ENCODE measurements around the gene EMP2. TPM values are rescaled to one million over a fixed set of nuclear protein-coding genes. Genes with fewer than 3 reads are reported as not detected.
"Not testable (repeated sequence)": the region's sequence is repeated elsewhere in the genome, so short reads cannot be mapped to it uniquely, and the experiment has no call there.

The EMP2 gene
- 33.8 TPM for polyA plus RNA-seq (2013, experiment 1 of 4)
- polyA plus RNA-seq (2013, experiment 2 of 4): 34.3 TPM
- polyA plus RNA-seq (2013, experiment 3 of 4): 19.5 TPM
- polyA plus RNA-seq (2013, experiment 4 of 4): 21.0 TPM

GRCh38 chr16:10579965-10580882, at the start of gene EMP2:
TSS of gene EMP2 (minus strand) at chr16:10580598. CDS start at chr16:10547617, 32,981 bp downstream.
- Histone ChIP-seq H3K27me3 (ENCODE audit: control insufficient read depth, insufficient read depth, low read length, poor library complexity, severe bottlenecking) (peaks cover 5% of the 10 kb centered on the region), H3K27ac (ENCODE audit: insufficient read depth, low read depth, low read length, poor library complexity, severe bottlenecking) (no peak within 1 kb of the TSS), H3K9me3 (ENCODE audit: control insufficient read depth, low read length) (no peaks in the 10 kb centered on the region), H3K4me3 (ENCODE audit: insufficient read depth, low read depth, low read length) (peak within 1 kb of the TSS; percentile 75), H3K4me1 (ENCODE audit: control insufficient read depth, insufficient read depth, low read length) (peaks cover 27% of the 10 kb centered on the region), H3K36me3 (ENCODE audit: control insufficient read depth, insufficient read depth, low read length) (no peaks in the 10 kb centered on the region)
- 0 to 1% methylated on average over 91 of the region's 91 CpGs for WGBS, 2 experiments

GRCh38 chr16:10629592-10629963, 49.2 kb upstream of the EMP2 start:
- H3K27me3 ChIP-seq (ENCODE audit: control insufficient read depth, insufficient read depth, low read length, poor library complexity, severe bottlenecking): no peaks in the 10 kb centered on the region
- H3K4me1 ChIP-seq (ENCODE audit: control insufficient read depth, insufficient read depth, low read length): no peaks in the 10 kb centered on the region
- H3K36me3 ChIP-seq (ENCODE audit: control insufficient read depth, insufficient read depth, low read length): no peaks in the 10 kb centered on the region
- 69 to 72% methylated on average over 6 of the region's 6 CpGs for WGBS, 2 experiments
- H3K4me3 ChIP-seq (ENCODE audit: insufficient read depth, low read depth, low read length): no peak overlapping the region
- no peaks in the 10 kb centered on the region for H3K9me3 ChIP-seq (ENCODE audit: control insufficient read depth, low read length)
- H3K27ac ChIP-seq (ENCODE audit: insufficient read depth, low read depth, low read length, poor library complexity, severe bottlenecking): no peak overlapping the region

- 93 to 94% methylated on average over 12 of the region's 12 CpGs for WGBS, 2 experiments
- H3K9me3 ChIP-seq (ENCODE audit: control insufficient read depth, low read length): no peaks in the 10 kb centered on the region
- no peak overlapping the region for H3K4me3 ChIP-seq (ENCODE audit: insufficient read depth, low read depth, low read length)
- H3K36me3 ChIP-seq (ENCODE audit: control insufficient read depth, insufficient read depth, low read length): no peaks in the 10 kb centered on the region
- H3K4me1 ChIP-seq (ENCODE audit: control insufficient read depth, insufficient read depth, low read length): peaks cover 5% of the 10 kb centered on the region
- no peak overlapping the region for H3K27ac ChIP-seq (ENCODE audit: insufficient read depth, low read depth, low read length, poor library complexity, severe bottlenecking)
- no peaks in the 10 kb centered on the region for H3K27me3 ChIP-seq (ENCODE audit: control insufficient read depth, insufficient read depth, low read length, poor library complexity, severe bottlenecking)
These were observed 45.4 kb upstream of the EMP2 start for GRCh38 chr16:10625595-10626357.

- Histone ChIP-seq H3K4me1 (ENCODE audit: control insufficient read depth, insufficient read depth, low read length) (peaks cover 5% of the 10 kb centered on the region), H3K27ac (ENCODE audit: insufficient read depth, low read depth, low read length, poor library complexity, severe bottlenecking) (no peak overlapping the region), H3K36me3 (ENCODE audit: control insufficient read depth, insufficient read depth, low read length) (no peaks in the 10 kb centered on the region), H3K27me3 (ENCODE audit: control insufficient read depth, insufficient read depth, low read length, poor library complexity, severe bottlenecking) (no peaks in the 10 kb centered on the region), H3K9me3 (ENCODE audit: control insufficient read depth, low read length) (no peaks in the 10 kb centered on the region), H3K4me3 (ENCODE audit: insufficient read depth, low read depth, low read length) (no peak overlapping the region)
- 88 to 92% methylated on average over 6 of the region's 6 CpGs for WGBS, 2 experiments
These were observed 44.1 kb upstream of the EMP2 start for GRCh38 chr16:10624527-10624926.

GRCh38 chr16:10623059-10623458, 42.7 kb upstream of the EMP2 start:
- H3K27ac ChIP-seq (ENCODE audit: insufficient read depth, low read depth, low read length, poor library complexity, severe bottlenecking): no peak overlapping the region
- H3K4me1 ChIP-seq (ENCODE audit: control insufficient read depth, insufficient read depth, low read length): peaks cover 16% of the 10 kb centered on the region
- H3K4me3 ChIP-seq (ENCODE audit: insufficient read depth, low read depth, low read length): no peak overlapping the region
- peaks cover 13% of the 10 kb centered on the region for H3K27me3 ChIP-seq (ENCODE audit: control insufficient read depth, insufficient read depth, low read length, poor library complexity, severe bottlenecking)
- 88 to 90% methylated on average over 3 of the region's 3 CpGs for WGBS, 2 experiments
- H3K9me3 ChIP-seq (ENCODE audit: control insufficient read depth, low read length): no peaks in the 10 kb centered on the region
- H3K36me3 ChIP-seq (ENCODE audit: control insufficient read depth, insufficient read depth, low read length): no peaks in the 10 kb centered on the region

- peaks cover 20% of the 10 kb centered on the region for H3K4me1 ChIP-seq (ENCODE audit: control insufficient read depth, insufficient read depth, low read length)
- no peaks in the 10 kb centered on the region for H3K36me3 ChIP-seq (ENCODE audit: control insufficient read depth, insufficient read depth, low read length)
- peaks cover 15% of the 10 kb centered on the region for H3K27me3 ChIP-seq (ENCODE audit: control insufficient read depth, insufficient read depth, low read length, poor library complexity, severe bottlenecking)
- H3K27ac ChIP-seq (ENCODE audit: insufficient read depth, low read depth, low read length, poor library complexity, severe bottlenecking): no peak overlapping the region
- no peak overlapping the region for H3K4me3 ChIP-seq (ENCODE audit: insufficient read depth, low read depth, low read length)
- H3K9me3 ChIP-seq (ENCODE audit: control insufficient read depth, low read length): no peaks in the 10 kb centered on the region
- WGBS, 2 experiments: 77 to 81% methylated on average over 19 of the region's 19 CpGs
These were observed 41.9 kb upstream of the EMP2 start for GRCh38 chr16:10622036-10622921.

- 93 to 95% methylated on average over 6 to 7 of the region's 7 CpGs for WGBS, 2 experiments
- H3K4me3 ChIP-seq (ENCODE audit: insufficient read depth, low read depth, low read length); H3K9me3 ChIP-seq (ENCODE audit: control insufficient read depth, low read length); H3K27ac ChIP-seq (ENCODE audit: insufficient read depth, low read depth, low read length, poor library complexity, severe bottlenecking); H3K36me3 ChIP-seq (ENCODE audit: control insufficient read depth, insufficient read depth, low read length): not testable (repeated sequence)
- Histone ChIP-seq H3K27me3 (ENCODE audit: control insufficient read depth, insufficient read depth, low read length, poor library complexity, severe bottlenecking) (peaks cover 15% of the 10 kb centered on the region), H3K4me1 (ENCODE audit: control insufficient read depth, insufficient read depth, low read length) (peaks cover 29% of the 10 kb centered on the region)
These were observed 41.0 kb upstream of the EMP2 start for GRCh38 chr16:10621216-10621949.

GRCh38 chr16:10620120-10620519, 39.7 kb upstream of the EMP2 start:
- H3K27me3 ChIP-seq (ENCODE audit: control insufficient read depth, insufficient read depth, low read length, poor library complexity, severe bottlenecking): peaks cover 15% of the 10 kb centered on the region
- H3K4me1 ChIP-seq (ENCODE audit: control insufficient read depth, insufficient read depth, low read length): peaks cover 30% of the 10 kb centered on the region
- no peaks in the 10 kb centered on the region for H3K9me3 ChIP-seq (ENCODE audit: control insufficient read depth, low read length)
- WGBS, 2 experiments: 84 to 87% methylated on average over 6 of the region's 6 CpGs
- H3K4me3 ChIP-seq (ENCODE audit: insufficient read depth, low read depth, low read length): no peak overlapping the region
- H3K27ac ChIP-seq (ENCODE audit: insufficient read depth, low read depth, low read length, poor library complexity, severe bottlenecking): no peak overlapping the region
- no peaks in the 10 kb centered on the region for H3K36me3 ChIP-seq (ENCODE audit: control insufficient read depth, insufficient read depth, low read length)

- no peaks in the 10 kb centered on the region for H3K36me3 ChIP-seq (ENCODE audit: control insufficient read depth, insufficient read depth, low read length)
- H3K4me1 ChIP-seq (ENCODE audit: control insufficient read depth, insufficient read depth, low read length): peaks cover 30% of the 10 kb centered on the region
- H3K27me3 ChIP-seq (ENCODE audit: control insufficient read depth, insufficient read depth, low read length, poor library complexity, severe bottlenecking): peaks cover 15% of the 10 kb centered on the region
- H3K27ac ChIP-seq (ENCODE audit: insufficient read depth, low read depth, low read length, poor library complexity, severe bottlenecking): no peak overlapping the region
- no peaks in the 10 kb centered on the region for H3K9me3 ChIP-seq (ENCODE audit: control insufficient read depth, low read length)
- peak overlapping the region; percentile 16 for H3K4me3 ChIP-seq (ENCODE audit: insufficient read depth, low read depth, low read length)
- 51 to 56% methylated on average over 25 of the region's 25 CpGs for WGBS, 2 experiments
These were observed 39.0 kb upstream of the EMP2 start for GRCh38 chr16:10619271-10619849.

Measured in ectodermal cell (in vitro differentiated cells).